Subcutaneous abdominal adipose tissue (tissue), 5 donors: ENCODE data around the gene FSCB.
"Not testable (repeated sequence)": the region's sequence is repeated elsewhere in the genome, so short reads cannot be mapped to it uniquely, and the experiment has no call there.

ENCODE experiments used
- H3K27ac ChIP-seq: one replicate; pipeline ENCODE4 v1.7.0; 2013; ENCODE audit warnings: low read depth, mild to moderate bottlenecking, inconsistent platforms, low read length, moderate library complexity
- H3K27me3 ChIP-seq, 5 donors: one replicate each; pipeline ENCODE4 v1.7.0; 2013; ENCODE audit warnings: low read length in 5 of 5, inconsistent platforms in 1 of 5; ENCODE audit not compliant: control insufficient read depth in 5 of 5, insufficient read depth in 4 of 5
- H3K36me3 ChIP-seq, 5 donors: one replicate each; pipeline ENCODE4 v1.7.0; 2013; ENCODE audit warnings: low read length in 5 of 5; ENCODE audit not compliant: control insufficient read depth in 5 of 5, insufficient read depth in 5 of 5
- H3K4me1 ChIP-seq, 5 donors: one replicate each; pipeline ENCODE4 v1.7.0; 2013; ENCODE audit warnings: low read length in 5 of 5, mild to moderate bottlenecking in 3 of 5, moderate library complexity in 1 of 5; ENCODE audit not compliant: control insufficient read depth in 5 of 5, insufficient read depth in 5 of 5
- H3K4me3 ChIP-seq, 5 donors: one replicate each; pipeline ENCODE4 v1.7.0; 2013; ENCODE audit warnings: low read length in 5 of 5, low read depth in 1 of 5
- H3K9ac ChIP-seq, 5 donors: one replicate each; pipeline ENCODE4 v1.7.0; 2013; ENCODE audit warnings: low read length in 5 of 5, mild to moderate bottlenecking in 4 of 5, moderate library complexity in 3 of 5
- H3K9me3 ChIP-seq, 5 donors: one replicate each; pipeline ENCODE4 v1.7.0; 2013; ENCODE audit warnings: low read length in 5 of 5; ENCODE audit not compliant: control insufficient read depth in 5 of 5
- donor health status: healthy.
- donor health status: healthy.
- donor health status: healthy.
- donor health status: healthy.
- donor health status: healthy.

The FSCB gene, protein sequence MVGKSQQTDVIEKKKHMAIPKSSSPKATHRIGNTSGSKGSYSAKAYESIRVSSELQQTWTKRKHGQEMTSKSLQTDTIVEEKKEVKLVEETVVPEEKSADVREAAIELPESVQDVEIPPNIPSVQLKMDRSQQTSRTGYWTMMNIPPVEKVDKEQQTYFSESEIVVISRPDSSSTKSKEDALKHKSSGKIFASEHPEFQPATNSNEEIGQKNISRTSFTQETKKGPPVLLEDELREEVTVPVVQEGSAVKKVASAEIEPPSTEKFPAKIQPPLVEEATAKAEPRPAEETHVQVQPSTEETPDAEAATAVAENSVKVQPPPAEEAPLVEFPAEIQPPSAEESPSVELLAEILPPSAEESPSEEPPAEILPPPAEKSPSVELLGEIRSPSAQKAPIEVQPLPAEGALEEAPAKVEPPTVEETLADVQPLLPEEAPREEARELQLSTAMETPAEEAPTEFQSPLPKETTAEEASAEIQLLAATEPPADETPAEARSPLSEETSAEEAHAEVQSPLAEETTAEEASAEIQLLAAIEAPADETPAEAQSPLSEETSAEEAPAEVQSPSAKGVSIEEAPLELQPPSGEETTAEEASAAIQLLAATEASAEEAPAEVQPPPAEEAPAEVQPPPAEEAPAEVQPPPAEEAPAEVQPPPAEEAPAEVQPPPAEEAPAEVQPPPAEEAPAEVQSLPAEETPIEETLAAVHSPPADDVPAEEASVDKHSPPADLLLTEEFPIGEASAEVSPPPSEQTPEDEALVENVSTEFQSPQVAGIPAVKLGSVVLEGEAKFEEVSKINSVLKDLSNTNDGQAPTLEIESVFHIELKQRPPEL

DNA sequence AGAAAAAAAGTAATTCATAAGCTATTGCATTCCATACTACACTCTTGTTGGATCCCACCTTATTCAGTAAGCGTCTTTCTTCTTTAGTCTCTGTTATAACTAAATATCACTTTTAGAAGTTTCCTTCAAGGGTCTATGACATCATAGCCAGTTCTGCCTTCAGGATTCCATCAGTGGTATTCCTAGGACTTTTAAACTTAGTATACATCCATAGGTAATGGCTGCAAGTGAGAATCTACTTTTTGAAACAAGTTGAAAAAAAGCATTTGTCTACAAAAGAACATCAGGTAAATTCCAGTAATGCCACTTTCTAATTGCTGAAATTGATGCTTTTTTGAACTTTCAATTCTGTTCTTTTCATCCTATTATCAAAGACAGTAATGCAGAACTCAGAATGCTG lies at the start of gene FSCB:
Gene FSCB (minus strand): TSS at position 101 of the 400 bp plus-strand sequence. CDS start 296 bp downstream, outside the sequence.
- H3K36me3 ChIP-seq: no peaks in the 10 kb centered on the region
- no peaks in the 10 kb centered on the region for H3K9me3 ChIP-seq

DNA sequence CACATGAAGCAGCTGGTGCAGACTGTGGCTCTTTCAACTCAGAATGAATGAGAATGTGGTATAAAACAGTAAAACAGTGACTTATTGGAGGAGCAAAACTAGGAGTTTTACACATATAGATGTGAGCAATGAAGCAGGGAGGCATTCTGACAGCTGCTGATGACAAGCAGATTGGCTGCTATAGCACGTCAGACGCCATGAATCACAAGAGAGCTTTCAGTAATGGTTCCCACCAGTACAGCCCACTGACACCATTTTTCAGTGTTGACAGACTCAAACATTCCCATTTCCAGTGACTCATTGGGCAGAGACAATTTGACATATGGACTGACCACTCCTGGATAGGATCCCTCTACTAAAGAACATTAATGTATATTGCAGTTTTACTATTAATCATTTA lies 24.6 kb upstream of the FSCB start:
- Histone ChIP-seq H3K4me3 (no peak overlapping the region), H3K4me1 (no peaks in the 10 kb centered on the region), H3K9ac (no peak overlapping the region), H3K27ac (no peak overlapping the region), H3K9me3 (no peaks in the 10 kb centered on the region), H3K36me3 (no peaks in the 10 kb centered on the region), H3K27me3 (no peaks in the 10 kb centered on the region)

More for the DNA sequence above, at the start of gene FSCB:
- Histone ChIP-seq H3K4me3 (no peak within 1 kb of the TSS), H3K27me3 (no peaks in the 10 kb centered on the region), H3K27ac (no peak within 1 kb of the TSS), H3K4me1 (no peaks in the 10 kb centered on the region), H3K9ac (no peak within 1 kb of the TSS)

DNA sequence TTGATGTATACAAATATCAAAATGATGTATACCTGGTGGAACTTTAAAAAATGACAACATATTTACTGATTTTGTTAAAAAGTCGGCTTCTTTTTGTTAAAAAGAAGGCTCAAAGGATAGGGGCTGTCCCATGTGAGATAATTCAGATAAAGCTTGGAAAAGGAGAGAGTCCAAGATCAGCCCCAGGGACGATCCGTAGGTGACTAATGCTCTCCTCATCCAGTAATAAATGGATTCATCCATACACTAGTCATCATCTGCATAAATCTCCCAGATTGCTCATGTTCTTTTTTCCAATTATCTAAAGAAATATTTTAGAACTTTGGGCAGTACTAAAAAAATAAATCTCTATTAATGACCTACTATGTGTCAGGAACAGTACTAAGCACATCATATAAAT lies 23.4 kb upstream of the FSCB start:
- Histone ChIP-seq H3K4me3 (no peak overlapping the region), H3K9me3 (no peaks in the 10 kb centered on the region), H3K27me3 (no peaks in the 10 kb centered on the region), H3K27ac (no peak overlapping the region), H3K9ac (no peak overlapping the region), H3K4me1 (no peaks in the 10 kb centered on the region), H3K36me3 (no peaks in the 10 kb centered on the region)

DNA sequence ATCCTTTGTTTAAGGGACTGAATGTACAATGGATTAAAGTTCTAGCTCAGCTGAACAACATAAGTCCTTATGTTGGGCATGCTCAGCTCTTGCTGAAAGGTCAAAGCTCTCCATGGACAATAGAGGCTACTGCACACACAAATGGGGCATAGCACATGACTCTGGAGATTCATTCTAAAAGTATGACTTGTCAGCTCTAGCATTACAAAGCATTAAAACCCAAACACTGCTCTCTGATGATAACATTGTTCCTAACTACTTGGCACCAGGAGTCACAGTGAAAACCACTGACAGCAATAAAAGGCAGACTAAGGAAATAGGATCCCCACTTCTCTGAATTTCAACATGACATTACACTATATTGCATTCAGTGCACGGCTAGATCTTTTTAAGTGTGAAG lies 21.9 kb upstream of the FSCB start:
- Histone ChIP-seq H3K27me3 (no peaks in the 10 kb centered on the region), H3K9me3 (no peaks in the 10 kb centered on the region), H3K9ac (no peak overlapping the region), H3K4me3 (no peak overlapping the region), H3K27ac (no peak overlapping the region), H3K4me1 (no peaks in the 10 kb centered on the region), H3K36me3 (no peaks in the 10 kb centered on the region)

DNA sequence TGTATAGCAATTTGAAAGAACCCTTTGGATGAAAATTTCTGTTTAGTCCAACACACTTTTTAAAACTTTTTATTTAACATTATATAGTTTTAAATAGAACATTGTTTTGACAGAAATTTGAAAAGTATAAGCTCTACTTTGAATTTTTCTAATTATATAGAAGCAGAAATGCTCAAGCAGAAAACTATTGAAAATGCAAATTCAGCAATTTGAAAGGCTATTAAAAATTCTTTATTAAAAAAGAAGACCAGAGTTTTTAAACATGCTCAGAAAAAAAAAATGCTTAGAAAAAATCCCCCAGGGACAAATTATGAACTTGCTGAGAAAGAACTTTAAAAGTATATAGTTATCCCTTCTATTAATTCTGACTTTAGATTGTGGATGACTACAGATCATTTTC lies 21.1 kb upstream of the FSCB start:
- Histone ChIP-seq H3K9me3 (no peaks in the 10 kb centered on the region), H3K27ac (no peak overlapping the region)

DNA sequence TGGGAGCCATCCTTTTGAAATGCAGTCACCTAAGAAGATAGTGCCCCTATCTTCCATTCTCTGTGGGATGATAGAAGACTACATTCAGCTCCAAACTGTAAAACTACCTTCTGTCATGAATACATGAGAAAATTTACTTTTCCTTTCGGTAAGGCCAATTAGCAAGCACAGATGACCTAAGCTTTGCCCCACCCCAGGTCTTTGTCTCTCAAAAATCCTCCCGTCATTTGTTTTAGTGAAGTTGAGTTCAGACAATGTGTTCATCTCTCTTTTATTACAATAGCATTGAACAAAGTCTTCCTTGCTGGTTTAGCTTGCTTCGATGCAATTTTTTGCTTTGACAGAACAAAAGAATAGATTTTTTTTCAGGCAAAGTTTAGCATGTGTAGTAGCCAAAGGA lies 18.2 kb upstream of the FSCB start:
- Histone ChIP-seq H3K9ac (no peak overlapping the region), H3K27me3 (no peaks in the 10 kb centered on the region), H3K36me3 (no peaks in the 10 kb centered on the region), H3K9me3 (peaks cover 0 to 2% (median 0%) of the 10 kb centered on the region in 5 donors), H3K4me1 (no peaks in the 10 kb centered on the region), H3K4me3 (no peak overlapping the region), H3K27ac (no peak overlapping the region)

More for the DNA sequence above, 21.1 kb upstream of the FSCB start:
- H3K9ac ChIP-seq: no peak overlapping the region
- H3K4me1 ChIP-seq: no peaks in the 10 kb centered on the region
- no peaks in the 10 kb centered on the region for H3K27me3 ChIP-seq
- H3K36me3 ChIP-seq: no peaks in the 10 kb centered on the region
- no peak overlapping the region for H3K4me3 ChIP-seq

DNA sequence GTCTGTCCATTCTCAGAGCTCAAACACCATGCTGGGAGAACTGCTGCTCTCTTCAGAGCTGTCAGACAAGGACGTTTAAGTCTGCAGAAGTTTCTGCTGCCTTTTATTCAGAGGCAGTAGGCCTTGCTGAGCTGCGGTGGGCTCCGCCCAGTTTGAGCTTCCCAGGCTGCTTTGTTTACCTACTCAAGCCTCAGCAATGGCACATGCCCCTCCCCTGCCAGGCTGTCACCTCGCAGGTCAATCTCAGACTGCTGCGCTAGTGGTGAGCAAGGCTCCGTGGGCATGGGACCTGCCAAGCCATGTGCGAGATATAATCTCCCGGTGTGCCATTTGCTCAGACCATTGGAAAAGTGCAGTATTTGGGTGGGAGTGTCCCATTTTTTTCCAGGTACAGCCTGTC lies 8.6 kb upstream of the FSCB start:
- H3K4me1 ChIP-seq, H3K9ac ChIP-seq, H3K27me3 ChIP-seq, H3K36me3 ChIP-seq, H3K4me3 ChIP-seq, H3K9me3 ChIP-seq, H3K27ac ChIP-seq: not testable (repeated sequence)

DNA sequence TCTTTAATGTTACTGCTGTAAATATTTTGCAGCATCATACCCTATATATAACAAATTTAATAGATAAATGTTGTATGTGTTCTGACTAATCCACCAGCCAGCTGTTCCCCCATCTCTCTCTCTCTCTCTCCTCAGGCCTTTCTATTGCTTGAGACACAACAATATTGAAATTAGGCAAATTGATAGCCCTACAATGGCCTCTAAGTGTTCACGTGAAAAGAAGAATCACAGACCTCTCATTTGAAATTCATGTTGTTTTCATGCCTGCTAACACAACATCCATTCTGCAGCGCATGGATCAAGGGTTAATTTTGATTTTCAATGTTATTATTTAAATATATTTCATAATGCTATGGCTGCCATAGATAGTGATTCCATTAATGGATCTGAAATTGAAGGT lies 1.8 kb upstream of the FSCB start:
- H3K4me1 ChIP-seq: no peaks in the 10 kb centered on the region
- H3K4me3 ChIP-seq: no peak overlapping the region
- no peak overlapping the region for H3K27ac ChIP-seq
- no peaks in the 10 kb centered on the region for H3K27me3 ChIP-seq
- H3K9ac ChIP-seq: no peak overlapping the region
- H3K9me3 ChIP-seq: no peaks in the 10 kb centered on the region
- H3K36me3 ChIP-seq: no peaks in the 10 kb centered on the region

DNA sequence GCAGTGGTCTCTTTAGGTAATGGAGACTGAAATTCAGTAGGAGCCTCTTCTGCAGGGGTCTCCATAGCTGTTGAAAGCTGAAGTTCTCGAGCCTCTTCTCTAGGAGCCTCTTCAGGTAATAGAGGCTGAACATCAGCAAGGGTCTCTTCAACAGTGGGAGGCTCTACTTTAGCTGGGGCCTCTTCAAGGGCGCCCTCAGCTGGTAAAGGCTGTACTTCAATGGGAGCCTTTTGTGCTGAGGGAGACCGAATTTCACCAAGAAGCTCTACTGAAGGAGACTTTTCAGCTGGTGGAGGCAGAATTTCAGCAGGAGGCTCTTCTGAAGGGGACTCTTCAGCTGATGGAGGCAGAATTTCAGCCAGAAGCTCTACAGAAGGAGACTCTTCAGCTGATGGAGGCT lies 1.5 kb downstream of the FSCB start:
- H3K36me3 ChIP-seq: no peaks in the 10 kb centered on the region
- H3K27ac ChIP-seq: no peak overlapping the region
- no peaks in the 10 kb centered on the region for H3K27me3 ChIP-seq
- no peaks in the 10 kb centered on the region for H3K4me1 ChIP-seq
- no peak overlapping the region for H3K9ac ChIP-seq
- no peak overlapping the region for H3K4me3 ChIP-seq
- H3K9me3 ChIP-seq: no peaks in the 10 kb centered on the region

DNA sequence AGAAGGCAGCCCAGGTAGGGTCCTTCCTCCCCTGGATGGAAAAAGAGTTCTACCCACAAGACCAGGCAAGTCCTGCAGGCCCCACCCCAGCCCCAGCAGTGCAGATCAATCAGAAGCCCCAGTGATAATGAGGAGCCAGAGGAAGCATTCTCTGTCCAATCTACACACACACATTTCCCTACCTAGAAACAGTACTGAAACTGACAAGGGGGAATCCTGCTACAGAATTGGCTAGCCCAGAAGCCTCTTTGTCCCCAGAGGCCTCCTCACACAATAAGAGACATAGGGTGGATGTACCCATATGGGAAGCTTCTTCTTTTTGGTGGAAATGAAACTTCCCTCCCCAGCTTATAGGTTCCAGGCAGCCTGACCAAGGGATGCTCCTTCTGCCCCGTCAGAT lies 9.9 kb downstream of the FSCB start:
- no peaks in the 10 kb centered on the region for H3K4me1 ChIP-seq
- no peak overlapping the region for H3K27ac ChIP-seq
- no peak overlapping the region for H3K4me3 ChIP-seq
- H3K36me3 ChIP-seq: peaks cover 0 to 2% (median 0%) of the 10 kb centered on the region in 5 donors
- peaks cover 0 to 3% (median 0%) of the 10 kb centered on the region in 5 donors for H3K9me3 ChIP-seq
- H3K9ac ChIP-seq: no peak overlapping the region
- H3K27me3 ChIP-seq: no peaks in the 10 kb centered on the region
